ENCODE measurements around the gene SVEP1.

The SVEP1 gene

GRCh38 chr9:110520120-110520701 lies 59.3 kb downstream of the SVEP1 start:
- DNase-seq = no peak

GRCh38 chr9:110517483-110517882 lies 62.1 kb downstream of the SVEP1 start:
- no peak for DNase-seq

DNA sequence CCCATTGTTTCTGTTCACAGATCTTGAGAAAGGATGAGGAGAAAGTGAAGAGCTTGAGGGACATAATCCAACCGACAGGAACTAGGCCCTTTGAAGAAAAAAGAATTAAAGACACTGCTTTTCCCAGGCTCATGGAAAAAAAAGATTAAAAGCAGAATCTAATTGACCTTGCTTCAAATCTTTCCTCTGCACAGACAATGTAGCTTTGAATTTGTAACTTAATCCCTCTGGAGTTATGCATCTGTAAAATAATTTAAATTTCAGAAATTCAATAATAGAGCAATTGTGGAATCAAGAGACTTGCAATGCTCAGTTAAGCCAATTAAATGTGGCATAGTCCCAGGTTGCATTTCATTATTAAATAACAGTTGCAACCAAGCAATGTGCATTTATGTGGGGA lies 64.6 kb downstream of the SVEP1 start:
- no peak for DNase-seq

- DNase-seq = no peak
Observed at GRCh38 chr9:110512817-110513216, 66.7 kb downstream of the SVEP1 start.

DNA sequence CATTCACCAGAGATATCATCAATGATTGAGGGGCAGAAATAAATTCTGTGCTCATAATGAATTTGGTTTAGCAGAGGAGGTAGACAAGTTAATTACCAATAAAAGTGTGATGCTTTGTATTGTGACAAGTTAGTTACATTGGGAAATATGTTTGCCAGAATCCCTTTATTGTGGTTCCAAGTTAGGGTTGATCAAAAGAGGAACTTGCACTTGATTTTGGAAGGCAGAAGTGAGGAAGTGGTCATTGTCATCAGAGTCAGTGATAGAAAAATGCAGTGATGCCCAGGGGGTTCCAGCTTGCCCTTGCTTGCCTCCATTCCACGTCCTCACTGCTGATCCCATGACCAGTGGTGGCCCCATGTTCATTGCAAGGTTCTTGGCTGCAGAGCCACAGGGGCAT lies 69.7 kb downstream of the SVEP1 start:
- no peak for DNase-seq

GRCh38 chr9:110502842-110503241 lies 76.7 kb downstream of the SVEP1 start:
- DNase-seq = no peak

GRCh38 chr9:110499608-110500007 lies 79.9 kb downstream of the SVEP1 start:
- no peak for DNase-seq

- DNase-seq = no peak
Observed at GRCh38 chr9:110487196-110487595, 92.3 kb downstream of the SVEP1 start.

DNA sequence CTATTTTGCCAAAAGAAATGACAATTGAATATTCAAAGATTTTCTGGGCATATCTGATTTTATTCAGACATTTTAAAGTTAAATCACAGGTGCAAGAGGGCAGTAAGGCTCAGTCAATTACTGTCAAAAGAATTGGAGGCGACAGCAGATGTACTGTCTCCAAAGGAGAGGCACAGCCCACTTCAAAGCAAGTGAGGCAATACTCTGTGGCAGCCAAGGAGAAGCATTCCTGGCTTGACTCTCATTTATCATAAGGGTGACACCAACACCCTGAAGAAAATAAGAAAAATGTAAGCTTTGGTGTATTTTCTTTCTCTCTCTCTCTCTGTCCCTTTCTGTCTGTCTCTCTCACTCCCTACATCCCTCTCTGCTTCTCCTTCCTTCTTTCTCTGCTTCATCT lies 93.3 kb downstream of the SVEP1 start:
- no peak for DNase-seq

- no peak for DNase-seq
Observed at GRCh38 chr9:110479481-110479880, 100.1 kb downstream of the SVEP1 start.

DNA sequence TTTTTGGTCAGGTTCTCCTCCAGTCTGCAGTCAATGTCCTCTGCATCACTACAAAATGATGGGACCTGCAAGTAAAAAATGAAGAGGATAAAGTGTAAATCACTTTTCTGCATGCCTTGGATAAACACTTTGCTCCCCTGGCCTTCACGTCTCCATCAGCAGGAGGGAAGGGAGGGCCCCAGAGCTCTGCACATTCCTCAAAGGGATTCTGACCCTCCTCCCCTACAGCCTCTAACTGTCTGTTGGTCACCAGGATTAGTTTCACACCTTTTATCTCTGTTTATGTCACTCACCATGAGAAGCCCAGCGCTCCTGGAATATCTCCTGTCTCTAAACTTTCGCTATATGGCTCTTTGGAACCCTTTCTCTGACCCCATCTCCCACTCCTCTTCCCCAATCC lies 103.3 kb downstream of the SVEP1 start:
- no peak for DNase-seq

DNA sequence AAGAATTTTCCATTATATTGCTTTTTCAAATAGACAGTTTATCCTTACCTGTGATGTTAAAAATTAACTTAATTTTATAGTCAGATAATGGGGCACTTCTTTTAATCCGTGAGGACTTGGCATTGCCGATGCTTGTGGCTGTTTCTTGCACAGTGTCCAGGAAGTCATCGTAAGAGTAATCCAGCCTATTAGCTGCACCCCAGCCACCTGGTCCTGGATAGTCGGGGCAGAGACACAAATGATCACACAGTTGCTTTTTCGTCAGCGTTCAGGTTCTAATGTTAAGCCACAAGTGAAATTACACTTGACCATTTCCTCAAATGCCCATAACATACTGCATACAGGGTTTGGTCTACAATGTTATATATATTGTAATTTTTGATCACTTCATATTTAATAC lies 107.4 kb downstream of the SVEP1 start:
- DNase-seq = no peak

- DNase-seq = no peak
Observed at GRCh38 chr9:110468950-110469349, 110.6 kb downstream of the SVEP1 start.

- no peak for DNase-seq
Observed at GRCh38 chr9:110465190-110465589, 114.4 kb downstream of the SVEP1 start.

DNA sequence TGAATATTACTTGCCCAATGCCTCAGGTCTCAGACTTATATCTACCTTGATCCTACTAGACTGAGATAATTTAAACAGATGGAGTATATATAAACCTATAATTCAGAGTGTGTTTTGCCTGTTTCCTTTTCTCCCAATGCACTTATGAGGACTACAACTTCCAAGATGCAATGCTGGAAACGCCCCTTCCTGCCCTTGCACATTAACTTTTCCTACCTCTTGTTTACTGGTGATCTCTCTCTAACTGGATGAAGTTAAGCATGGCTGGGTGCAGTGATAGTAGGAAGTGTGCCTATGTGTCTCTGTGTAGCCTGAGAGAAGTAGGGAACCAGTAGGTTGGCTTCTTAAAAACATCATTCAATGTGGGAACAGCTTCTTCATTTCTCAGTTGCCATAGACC lies 115.2 kb downstream of the SVEP1 start:
- no peak for DNase-seq

DNA sequence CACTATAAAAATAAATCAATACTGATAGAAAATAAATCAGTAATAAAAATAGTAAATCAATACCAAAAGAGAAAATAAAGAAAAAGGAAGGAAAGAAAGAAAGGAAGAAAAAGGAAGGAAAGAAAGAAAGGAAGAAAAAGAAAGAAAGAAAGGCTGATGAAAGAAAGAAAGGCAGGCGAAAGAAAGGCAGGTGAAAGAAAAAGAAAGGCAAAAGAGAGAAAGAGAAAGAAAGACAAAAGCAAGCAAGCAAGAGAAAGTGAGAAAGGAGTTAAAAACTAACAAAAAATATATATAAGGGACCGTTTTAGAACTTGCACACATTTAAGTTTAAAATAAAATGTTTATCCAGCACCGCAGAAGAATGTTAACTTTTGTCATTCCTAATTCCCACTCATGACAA lies 116.0 kb downstream of the SVEP1 start:
- no peak for DNase-seq

GRCh38 chr9:110457245-110457644 lies 122.3 kb downstream of the SVEP1 start:
- no peak for DNase-seq

- DNase-seq = no peak
Observed at GRCh38 chr9:110456681-110457080, 122.9 kb downstream of the SVEP1 start.

- DNase-seq = no peak
Observed at GRCh38 chr9:110455860-110456259, 123.7 kb downstream of the SVEP1 start.

DNA sequence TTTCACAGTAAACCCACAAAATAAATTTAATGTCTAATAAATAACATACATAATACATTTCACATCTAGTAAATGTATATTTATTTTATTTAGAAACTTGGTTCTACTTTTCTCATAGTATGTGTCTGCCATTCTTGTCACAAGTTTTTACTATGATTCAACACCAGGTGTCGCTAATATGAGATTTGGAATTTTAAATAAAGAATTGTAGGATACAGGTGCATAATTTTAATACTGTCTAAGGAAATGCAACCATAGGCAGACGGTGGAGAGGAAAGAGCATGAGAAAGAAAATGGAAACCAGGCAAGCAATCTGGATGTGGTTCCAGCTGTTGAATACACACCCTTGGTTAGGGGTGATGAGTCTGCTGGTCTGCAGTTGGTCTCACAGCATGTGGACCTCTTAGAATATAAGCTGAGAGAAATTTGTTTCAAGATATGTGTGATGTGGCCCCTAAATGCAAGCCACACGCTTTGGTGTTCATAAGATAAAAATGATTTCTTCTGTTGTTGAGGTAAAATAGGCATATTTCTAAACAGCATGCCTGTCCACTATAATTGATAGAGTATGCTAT lies 127.2 kb downstream of the SVEP1 start:
- DNase-seq = no peak

- DNase-seq = no peak
Observed at GRCh38 chr9:110451726-110452125, 127.8 kb downstream of the SVEP1 start.

DNA sequence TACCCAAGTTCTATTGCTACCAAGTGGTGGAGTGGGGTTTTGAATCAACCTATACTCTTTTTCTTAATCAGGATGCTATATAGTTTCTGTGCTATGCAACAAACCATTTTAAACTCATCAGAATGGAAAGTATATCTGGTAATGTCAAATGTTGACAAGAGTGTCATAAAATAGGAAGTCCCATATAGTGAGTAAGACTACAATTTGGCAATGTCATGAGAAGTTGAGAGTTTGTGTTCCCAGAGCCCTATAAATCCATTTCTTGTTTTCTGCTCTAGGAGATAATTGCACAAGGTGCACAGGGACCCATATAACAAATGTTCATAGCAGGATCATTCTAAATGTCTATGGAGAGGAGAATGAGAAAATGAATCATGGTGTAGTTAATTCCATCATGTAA lies 132.1 kb downstream of the SVEP1 start:
- no peak for DNase-seq

- no peak for DNase-seq
Observed at GRCh38 chr9:110446171-110446570, 133.4 kb downstream of the SVEP1 start.

- no peak for DNase-seq
Observed at GRCh38 chr9:110444911-110445310, 134.6 kb downstream of the SVEP1 start.

- no peak for DNase-seq
Observed at GRCh38 chr9:110443866-110444220, 135.7 kb downstream of the SVEP1 start.

Data from cortex of kidney (tissue), 1 donor.